Stromal cell of bone marrow (primary cell): ENCODE results near the gene WWTR1.

Source experiments
- DNase-seq: peaks from one replicate; pipeline ENCODE4 v3.0.0-alpha.2; 2012; ENCODE audit warnings: low read depth

WWTR1 gene

GRCh38 chr3:149657926-149658743, at the start of gene WWTR1:
Gene WWTR1, minus strand, starts transcription at chr3:149658025. Its CDS starts 719 bp downstream, at chr3:149657306.
- peak; percentile 92 for DNase-seq

GRCh38 chr3:149706905-149707304, 49.1 kb upstream of the WWTR1 start:
- no peak for DNase-seq

- no peak for DNase-seq
Measured at GRCh38 chr3:149705416-149705815, 47.6 kb upstream of the WWTR1 start.

GRCh38 chr3:149703466-149703865, 45.6 kb upstream of the WWTR1 start:
- peak; percentile 35 for DNase-seq

GRCh38 chr3:149702691-149703441, 45.0 kb upstream of the WWTR1 start:
- peak; percentile 85 for DNase-seq

DNA sequence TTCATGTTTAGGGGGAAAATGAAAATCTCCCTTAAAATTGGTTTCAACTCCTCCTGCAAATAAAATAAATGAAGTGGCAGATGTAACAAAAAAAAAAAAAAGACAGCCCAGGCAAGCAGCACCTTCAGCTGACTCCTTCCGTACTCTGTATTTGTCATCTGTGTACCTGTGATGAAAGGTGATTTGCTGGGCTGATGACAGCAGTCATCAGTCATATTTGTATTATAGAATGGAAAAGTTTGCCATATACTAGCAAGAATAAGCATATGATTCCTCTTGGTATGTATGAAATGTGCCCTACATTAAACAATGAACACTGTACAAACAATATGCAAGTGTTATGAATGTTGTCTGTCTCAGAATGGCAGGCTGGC, 44.1 kb upstream of the WWTR1 start:
- DNase-seq: no peak

DNA sequence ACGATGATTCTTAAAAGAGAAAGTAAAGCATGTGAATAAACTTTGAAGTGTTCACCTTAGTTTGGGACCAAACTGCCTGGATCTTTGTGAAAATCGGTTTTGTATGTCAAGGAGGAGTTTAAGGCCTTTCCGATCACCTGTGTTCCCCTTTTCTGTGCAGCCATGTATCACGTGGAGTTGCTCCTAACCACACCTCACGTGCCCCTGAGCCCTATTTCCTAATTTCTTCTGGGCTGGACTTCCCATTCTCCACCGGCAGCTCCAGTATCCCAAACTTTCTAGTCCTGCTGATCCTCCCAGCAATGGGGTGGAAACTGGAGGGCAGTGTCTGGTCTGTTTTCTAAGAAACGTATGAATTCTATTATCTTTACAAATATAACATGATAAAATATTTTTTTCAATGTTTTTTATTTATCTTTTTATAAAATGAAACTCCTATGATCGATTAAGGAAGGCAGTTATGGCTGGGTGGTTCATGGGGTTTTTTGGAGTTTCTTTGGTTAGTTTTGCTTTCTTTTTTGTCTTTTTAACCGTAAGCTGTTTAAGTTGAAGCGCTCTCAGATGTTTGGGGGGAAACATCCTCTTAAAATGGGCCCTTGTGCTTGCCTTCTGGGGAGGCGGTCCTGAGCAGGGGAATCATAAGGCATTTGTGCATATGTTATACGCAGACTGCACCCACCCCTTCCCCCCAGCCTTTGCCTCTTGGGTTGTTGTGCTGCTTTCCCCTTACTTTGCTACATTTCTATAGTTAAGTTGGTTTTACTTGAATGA, 43.6 kb upstream of the WWTR1 start:
- DNase-seq: no peak

DNA sequence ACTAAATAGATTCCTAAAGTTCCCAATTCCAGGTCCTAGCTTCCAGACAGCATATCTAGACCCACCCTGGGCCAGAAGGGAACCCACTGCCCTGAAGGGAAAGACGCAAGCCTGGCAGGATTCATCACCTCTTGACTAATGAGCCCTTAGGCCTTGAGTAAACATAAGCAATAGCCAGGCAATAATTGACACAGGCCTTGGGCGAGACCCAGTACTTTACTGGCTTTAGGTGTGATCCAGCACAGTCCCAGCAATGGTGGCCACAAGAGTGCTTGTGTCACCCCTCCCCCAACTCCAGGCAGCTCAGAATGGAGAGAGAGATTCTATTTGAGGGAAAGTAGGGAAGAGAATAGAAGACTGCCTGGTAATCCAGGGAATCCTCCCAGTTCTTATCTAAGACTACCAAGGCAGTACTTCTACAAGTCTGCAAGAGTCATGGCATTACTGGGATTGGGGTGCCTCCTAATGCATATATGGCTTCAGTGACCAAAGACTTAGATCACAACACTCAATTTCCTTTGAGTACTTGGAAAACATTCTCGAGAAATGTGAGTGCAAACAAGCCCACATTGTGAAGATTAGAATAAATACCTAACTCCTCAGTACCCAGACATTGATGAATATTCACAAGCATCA, 30.4 kb upstream of the WWTR1 start:
- DNase-seq: no peak

DNA sequence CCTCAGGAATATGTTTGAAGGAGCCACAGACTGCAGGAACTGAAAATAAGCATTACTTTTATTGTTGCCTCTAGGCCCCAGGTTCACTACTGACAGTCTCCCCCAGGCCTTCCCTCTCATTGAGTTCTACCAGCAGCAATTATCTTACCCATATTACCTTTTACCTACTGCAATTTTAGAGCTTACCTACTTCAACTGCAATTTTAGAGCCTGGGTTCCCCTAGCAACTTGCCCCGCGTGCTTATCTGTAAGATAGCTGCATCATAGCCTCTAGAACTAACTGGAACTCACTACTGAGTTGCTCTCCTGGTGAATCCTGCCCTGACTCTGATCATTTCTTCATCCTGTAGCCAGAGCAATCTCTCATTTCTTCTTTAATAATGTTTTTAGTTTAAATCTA, 29.2 kb upstream of the WWTR1 start:
- no peak for DNase-seq

DNA sequence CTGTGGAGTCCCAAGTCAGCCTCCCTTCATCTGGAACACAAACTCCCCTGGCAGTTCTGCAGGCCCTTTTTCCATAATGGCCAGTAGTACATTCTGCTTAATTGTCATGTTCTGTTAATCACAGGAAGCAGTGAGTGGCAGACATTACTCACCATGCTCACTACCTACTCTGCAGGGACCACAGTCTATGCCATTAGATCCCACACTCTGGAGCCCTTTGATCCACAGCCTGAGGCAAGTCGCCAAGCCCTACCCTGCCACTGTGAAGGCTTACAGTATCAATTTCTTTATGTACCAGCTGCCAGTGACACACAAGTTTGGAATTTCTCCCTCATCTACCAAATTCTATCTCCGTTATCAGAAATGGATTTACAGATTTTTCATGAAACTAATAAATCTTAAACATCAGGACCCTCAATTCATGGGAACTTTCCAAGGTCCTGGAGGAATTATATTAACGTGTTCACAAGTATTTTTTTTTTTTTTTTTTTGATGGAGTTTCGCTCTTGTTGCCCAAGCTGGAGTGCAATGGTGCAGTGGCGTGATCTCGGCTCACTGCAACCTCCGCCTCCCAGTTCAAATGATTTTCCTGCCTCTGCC, 20.6 kb upstream of the WWTR1 start:
- DNase-seq: no peak

GRCh38 chr3:149673393-149673792, 15.6 kb upstream of the WWTR1 start:
- no peak for DNase-seq

DNA sequence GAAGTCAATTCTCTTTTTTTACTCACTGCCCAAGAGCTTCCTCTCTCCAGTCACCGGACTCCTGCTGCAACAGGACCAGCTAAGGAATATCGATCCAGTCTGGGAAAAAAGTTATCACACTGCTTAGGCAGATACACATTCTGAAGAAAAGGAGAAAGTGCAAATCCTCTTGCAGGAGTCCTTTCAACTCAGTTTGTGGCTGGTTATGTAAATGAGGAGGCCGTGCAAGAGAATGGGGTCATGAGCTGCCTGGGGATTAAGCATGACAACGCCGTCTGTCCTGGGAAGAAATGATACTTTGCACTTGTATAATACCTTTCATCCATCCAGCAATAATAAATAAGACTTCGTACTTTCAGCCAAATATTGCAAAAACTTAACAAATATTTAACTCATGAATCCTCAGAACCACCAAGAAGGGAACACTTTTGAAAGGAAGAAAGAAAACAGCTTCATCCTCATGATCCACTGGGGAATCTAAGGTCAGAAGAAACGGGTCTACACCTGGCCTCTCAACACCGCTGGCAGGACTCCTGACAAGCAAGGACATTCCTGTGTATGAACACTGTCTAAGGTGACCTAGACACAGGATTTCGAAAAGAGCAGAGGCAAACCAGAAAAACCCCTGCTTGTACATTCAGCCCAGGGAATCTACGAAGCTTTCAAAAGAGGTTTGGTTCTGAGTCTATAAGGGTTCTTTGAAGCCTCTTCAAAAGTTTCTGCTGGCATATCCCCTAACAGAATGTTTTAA, 13.1 kb upstream of the WWTR1 start:
- DNase-seq: no peak

GRCh38 chr3:149667576-149667975, 9.8 kb upstream of the WWTR1 start:
- no peak for DNase-seq

- no peak for DNase-seq
Measured at GRCh38 chr3:149663966-149664365, 6.1 kb upstream of the WWTR1 start.

- DNase-seq: peak; percentile 33
Measured at GRCh38 chr3:149662240-149662887, 4.5 kb upstream of the WWTR1 start.

DNA sequence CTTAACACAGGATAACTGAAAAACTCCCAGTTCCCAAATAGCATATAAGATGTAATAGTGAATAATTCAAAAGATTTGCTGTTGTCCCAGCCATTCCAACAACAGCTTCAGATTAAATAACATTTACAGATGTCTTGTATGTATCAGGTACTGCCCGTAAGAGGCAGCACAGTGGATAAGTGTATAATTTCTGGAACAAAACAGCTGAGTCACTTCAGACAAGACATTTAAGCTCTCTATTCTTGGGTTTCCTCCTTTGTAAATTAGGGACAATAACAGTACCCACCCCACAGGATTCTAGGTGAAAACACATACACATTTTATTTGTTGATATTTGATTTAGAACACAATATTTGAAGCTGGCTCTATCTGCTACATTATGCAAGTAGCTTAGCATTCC, 2.6 kb upstream of the WWTR1 start:
- no peak for DNase-seq

GRCh38 chr3:149658744-149659497, 1.1 kb upstream of the WWTR1 start:
- DNase-seq: no peak

- DNase-seq: no peak
Measured at GRCh38 chr3:149657321-149657925, 402 bp downstream of the WWTR1 start.

- DNase-seq: no peak
Measured at GRCh38 chr3:149655826-149656574, 1.8 kb downstream of the WWTR1 start.
